Gastrocnemius medialis (tissue), 4 donors: ENCODE results near the gene ABCG2.
"Not testable (repeated sequence)": the region's sequence is repeated elsewhere in the genome, so short reads cannot be mapped to it uniquely, and the experiment has no call there.

ENCODE experiments used
- POLR2A ChIP-seq, 2 donors: fragments of 450-650 bp; IDR thresholded peaks; one replicate each; pipeline ENCODE4 v1.6.1; 2017; ENCODE audit warnings: antibody characterized with exemption in 2 of 2, mild to moderate bottlenecking in 2 of 2, moderate library complexity in 2 of 2
- TF ChIP-seq, protein P1 (sequence below), 5 experiments: fragments of 450-650 bp in 3 of 5; fragments of 200-600 bp in 2 of 5; sonication (generic) in 2 of 5; IDR thresholded peaks in 4 of 5; conservative IDR thresholded peaks in 1 of 5; 1 replicate in 4 of 5; 2 replicates in 1 of 5; pipeline ENCODE4 v1.5.1; 2016 to 2019; ENCODE audit warnings: antibody characterized with exemption in 5 of 5, mild to moderate bottlenecking in 3 of 5, moderate library complexity in 3 of 5

DNA sequence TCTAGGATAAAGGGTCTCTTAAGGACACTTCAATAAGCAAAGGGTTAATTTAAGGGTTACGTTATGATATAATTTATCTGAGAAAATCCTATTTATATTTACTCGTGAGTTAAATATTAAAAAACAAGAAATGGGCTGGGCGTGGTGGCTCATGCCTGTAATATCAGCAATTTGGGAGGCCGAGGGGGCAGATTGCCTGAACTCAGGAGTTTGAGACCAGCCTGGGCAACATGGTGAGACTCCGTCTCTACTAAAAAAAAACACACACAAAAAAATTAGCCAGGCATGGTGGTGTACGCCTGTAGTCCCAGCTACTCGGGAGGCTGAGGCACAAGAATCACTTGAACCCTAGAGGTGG, 50.4 kb downstream of the ABCG2 start:
- TF ChIP-seq, protein P1, sequence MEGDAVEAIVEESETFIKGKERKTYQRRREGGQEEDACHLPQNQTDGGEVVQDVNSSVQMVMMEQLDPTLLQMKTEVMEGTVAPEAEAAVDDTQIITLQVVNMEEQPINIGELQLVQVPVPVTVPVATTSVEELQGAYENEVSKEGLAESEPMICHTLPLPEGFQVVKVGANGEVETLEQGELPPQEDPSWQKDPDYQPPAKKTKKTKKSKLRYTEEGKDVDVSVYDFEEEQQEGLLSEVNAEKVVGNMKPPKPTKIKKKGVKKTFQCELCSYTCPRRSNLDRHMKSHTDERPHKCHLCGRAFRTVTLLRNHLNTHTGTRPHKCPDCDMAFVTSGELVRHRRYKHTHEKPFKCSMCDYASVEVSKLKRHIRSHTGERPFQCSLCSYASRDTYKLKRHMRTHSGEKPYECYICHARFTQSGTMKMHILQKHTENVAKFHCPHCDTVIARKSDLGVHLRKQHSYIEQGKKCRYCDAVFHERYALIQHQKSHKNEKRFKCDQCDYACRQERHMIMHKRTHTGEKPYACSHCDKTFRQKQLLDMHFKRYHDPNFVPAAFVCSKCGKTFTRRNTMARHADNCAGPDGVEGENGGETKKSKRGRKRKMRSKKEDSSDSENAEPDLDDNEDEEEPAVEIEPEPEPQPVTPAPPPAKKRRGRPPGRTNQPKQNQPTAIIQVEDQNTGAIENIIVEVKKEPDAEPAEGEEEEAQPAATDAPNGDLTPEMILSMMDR (IDR thresholded peaks at IDR 0.05 in 4 of 5, conservative IDR thresholded peaks at IDR 0.05 in 1 of 5): not testable (repeated sequence)
- TF ChIP-seq POLR2A (IDR thresholded peaks at IDR 0.05): not testable (repeated sequence)
